Smooth muscle cell of trachea (primary cell): Measurements from ENCODE around the gene CSHL1. TPM values are rescaled to one million over a fixed set of nuclear protein-coding genes. Genes with fewer than 3 reads are reported as not detected.

ENCODE experiments used
- total RNA-seq: library from RNA; depleted of rRNA; stranded (reverse); fragments of >200 nt; gene quantifications from 2 replicates; pipeline ENCODE4 v1.2.1, GENCODE V29; 2014

The CSHL1 gene
- 0.15 TPM in 1 of 2 replicates, not detected in the other for total RNA-seq

GRCh38 chr17:63911041-63911635, at the start of gene CSHL1:
Gene CSHL1, minus strand, starts transcription at chr17:63911258. Its CDS starts 62 bp downstream, at chr17:63911196.

GRCh38 chr17:63931981-63932561, 21.0 kb upstream of the CSHL1 start, which contains the start of gene CD79B:
Gene CD79B, minus strand, starts transcription at chr17:63932331. Its CDS starts 70 bp downstream, at chr17:63932261.

DNA sequence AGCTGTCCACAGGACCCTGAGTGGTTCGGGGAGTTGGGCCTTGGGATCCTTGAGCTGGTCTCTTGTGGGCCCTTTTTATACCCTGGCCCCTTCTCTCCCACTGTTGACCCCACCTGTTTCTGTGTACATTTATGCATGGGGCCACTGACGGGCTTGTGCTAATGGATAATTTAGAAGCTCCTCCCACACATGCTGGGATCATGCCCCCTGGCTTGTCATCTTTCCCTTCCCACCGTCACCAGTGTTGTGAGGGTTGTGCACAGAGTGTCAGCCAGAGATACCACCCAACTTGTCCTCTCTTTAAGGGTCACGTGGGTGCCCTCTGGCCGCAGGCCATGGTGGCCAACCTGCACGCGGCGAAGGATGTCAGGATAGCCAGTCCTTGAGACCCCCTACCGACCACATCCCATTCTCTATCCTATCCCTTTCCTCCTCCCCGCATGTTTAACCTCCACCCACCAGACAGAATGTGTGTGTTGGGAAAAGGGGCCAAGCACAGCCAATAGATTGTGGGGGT, 7.8 kb upstream of the CSHL1 start, which contains the start of gene GH1:
TSS of gene GH1 (minus strand) at position 51 of the 517 bp plus-strand sequence. CDS start 63 bp downstream, outside the sequence.

GRCh38 chr17:63896524-63897354, 14.3 kb downstream of the CSHL1 start, which contains the start of gene CSH1:
Gene CSH1, minus strand, starts transcription at chr17:63896574. Its CDS starts 63 bp downstream, at chr17:63896511.

GRCh38 chr17:63881935-63882601, 29.0 kb downstream of the CSHL1 start, which contains the start of gene GH2:
Gene GH2, minus strand, starts transcription at chr17:63881944. Its CDS starts 143 bp downstream, at chr17:63881801.

GRCh38 chr17:63873577-63873976, 37.5 kb downstream of the CSHL1 start, which contains the start of gene CSH2:
Gene CSH2, minus strand, starts transcription at chr17:63873677. Its CDS starts 63 bp downstream, at chr17:63873614.

Other genes starting within 250 kb of the CSHL1 start
- 3.5 and 4.3 TPM in 2 replicates for gene LIMD2, start 211.1 kb downstream of the CSHL1 start, total RNA-seq
- 21.5 and 28.2 TPM in 2 replicates for gene STRADA, start 169.5 kb downstream of the CSHL1 start, total RNA-seq
- 65.5 and 71.6 TPM in 2 replicates for gene CCDC47, start 137.7 kb downstream of the CSHL1 start, total RNA-seq
- 68.6 and 86.4 TPM in 2 replicates for gene DDX42, start 137.1 kb downstream of the CSHL1 start, total RNA-seq
- gene PSMC5, start 83.8 kb downstream of the CSHL1 start, total RNA-seq, result 55.1 and 101 TPM in 2 replicates
- 62.3 and 101 TPM in 2 replicates for gene FTSJ3, start 83.6 kb downstream of the CSHL1 start, total RNA-seq
- 120 and 133 TPM in 2 replicates for gene SMARCD2, start 68.6 kb downstream of the CSHL1 start, total RNA-seq
- not detected in 2 replicates for gene CSH2, start 37.6 kb downstream of the CSHL1 start, total RNA-seq
- gene GH2, start 29.3 kb downstream of the CSHL1 start, total RNA-seq, result not detected in 2 replicates
- gene CSH1, start 14.7 kb downstream of the CSHL1 start, total RNA-seq, result not detected in 2 replicates
- not detected in 2 replicates for gene GH1, start 7.6 kb upstream of the CSHL1 start, total RNA-seq
- 0.15 and 0.17 TPM in 2 replicates for gene CD79B, start 21.1 kb upstream of the CSHL1 start, total RNA-seq
- under 0.01 and 0.15 TPM in 2 replicates for gene SCN4A, start 61.7 kb upstream of the CSHL1 start, total RNA-seq
- gene PRR29, start 87.1 kb upstream of the CSHL1 start, total RNA-seq, result 1.5 and 1.8 TPM in 2 replicates
- 1.2 and 4.1 TPM in 2 replicates for gene ICAM2, start 109.4 kb upstream of the CSHL1 start, total RNA-seq
- gene ERN1, start 218.9 kb upstream of the CSHL1 start, total RNA-seq, result 8.0 and 15.9 TPM in 2 replicates